Lung (tissue), 12 donors: Measurements from ENCODE around the gene INMT. TPM values are rescaled to one million over a fixed set of nuclear protein-coding genes. Genes with fewer than 3 reads are reported as not detected.

Experiments used
- ATAC-seq: fragments of 200-7000 bp; cut with Tn5 transposase; one replicate; pipeline ENCODE4 v1.9.1; 2020; ENCODE audit warnings: moderate number of reproducible peaks; ENCODE audit not compliant: insufficient read depth, low FRiP score
- DNase-seq, 3 donors: peaks; one replicate each; pipeline ENCODE4 v3.0.0-alpha.2; 2013 to 2017
- H3K27ac ChIP-seq, 2 donors: one replicate each; pipeline ENCODE4 v1.5.1; 2013; ENCODE audit warnings: mild to moderate bottlenecking in 2 of 2, moderate library complexity in 2 of 2, control low read depth in 1 of 2, inconsistent platforms in 1 of 2, low read depth in 1 of 2, low read length in 1 of 2
- H3K27me3 ChIP-seq, 3 donors: one replicate each; pipeline ENCODE4 v1.5.1; 2013; ENCODE audit warnings: low read length in 2 of 3; ENCODE audit not compliant: control insufficient read depth in 3 of 3, insufficient read depth in 3 of 3
- H3K36me3 ChIP-seq, 4 donors: one replicate each; pipeline ENCODE4 v1.5.1; 2013; ENCODE audit warnings: low read length in 4 of 4, mild to moderate bottlenecking in 1 of 4, moderate library complexity in 1 of 4; ENCODE audit not compliant: control insufficient read depth in 4 of 4, insufficient read depth in 4 of 4
- H3K4me1 ChIP-seq, 5 donors: one replicate each; pipeline ENCODE4 v1.5.1; 2013; ENCODE audit warnings: low read length in 5 of 5, mild to moderate bottlenecking in 2 of 5, moderate library complexity in 1 of 5; ENCODE audit not compliant: control insufficient read depth in 5 of 5, insufficient read depth in 5 of 5
- H3K4me3 ChIP-seq: one replicate; pipeline ENCODE4 v1.5.1; 2013; ENCODE audit warnings: mild to moderate bottlenecking, control low read depth, moderate library complexity
- H3K9ac ChIP-seq, 2 donors: one replicate each; pipeline ENCODE4 v1.5.1; 2013; ENCODE audit warnings: low read length in 2 of 2, control low read depth in 1 of 2; ENCODE audit not compliant: insufficient read depth in 1 of 2
- H3K9me3 ChIP-seq, 4 donors: one replicate each; pipeline ENCODE4 v1.5.1; 2013; ENCODE audit warnings: low read length in 3 of 4, mild to moderate bottlenecking in 1 of 4, moderate library complexity in 1 of 4; ENCODE audit not compliant: control insufficient read depth in 4 of 4, insufficient read depth in 3 of 4
- CTCF ChIP-seq: IDR thresholded peaks from 2 replicates; pipeline ENCODE4 v1.5.1; 2012; ENCODE audit warnings: mild to moderate bottlenecking; ENCODE audit errors: control extremely low read depth, extremely low read depth
- WGBS, 2 donors: extraction: QIAGEN DNeasy Blood & Tissue Kit; methylation state at CpG; one replicate each; pipeline ENCODE4 v1.1.7; 2013; 5-methylcytosine and 5-hydroxymethylcytosine counted together
- polyA plus RNA-seq, 2 donors: library from polyadenylated mRNA; stranded (reverse); fragments of 200-250 nt; gene quantifications; one replicate each; pipeline ENCODE4 v1.2.1, GENCODE V29; 2013
- total RNA-seq, 2 donors: library from RNA; depleted of rRNA in 1 of 2; stranded (reverse); fragments of >200 nt in 1 of 2; gene quantifications; one replicate each; pipeline ENCODE4 v1.2.1, GENCODE V29; 2014 to 2021
- donor health status: control.
- donor health status: control.
- donor health status: Bipolar disorder and iron deficiency.
- donor health status: healthy.
- donor health status: DM: yes; HTN: yes; CAD: no.

The INMT gene
- total and polyA plus RNA-seq, 4 donors: 88.7 to 200 (median 127) TPM

- TF ChIP-seq CTCF: peak; percentile 95
- H3K4me3 ChIP-seq: no peak overlapping the region
- H3K9ac ChIP-seq: no peak overlapping the region
- 33 to 46% methylated on average over 14 of the region's 14 CpGs for WGBS, 2 donors
- H3K4me1 ChIP-seq: peaks cover 0 to 7% (median 3%) of the 10 kb centered on the region in 5 donors
- no peaks in the 10 kb centered on the region for H3K27me3 ChIP-seq
- no peaks in the 10 kb centered on the region for H3K9me3 ChIP-seq
- ATAC-seq (peak; percentile 59), DNase-seq (peak; percentile 77 to 81 (median 80))
- H3K27ac ChIP-seq: no peak overlapping the region
- no peaks in the 10 kb centered on the region for H3K36me3 ChIP-seq
Measured at GRCh38 chr7:30740417-30741181, 11.3 kb upstream of the INMT start.

- DNase-seq (no peak), ATAC-seq (no peak)
- H3K27me3 ChIP-seq: no peaks in the 10 kb centered on the region
- 90 to 96% methylated on average over 8 of the region's 8 CpGs for WGBS, 2 donors
- peaks cover 0 to 11% (median 4%) of the 10 kb centered on the region in 5 donors for H3K4me1 ChIP-seq
- no peak for TF ChIP-seq CTCF
- H3K4me3 ChIP-seq: no peak overlapping the region
- no peaks in the 10 kb centered on the region for H3K9me3 ChIP-seq
- H3K27ac ChIP-seq: no peak overlapping the region
- no peak overlapping the region for H3K9ac ChIP-seq
- H3K36me3 ChIP-seq: no peaks in the 10 kb centered on the region
Measured at GRCh38 chr7:30741289-30741688, 10.6 kb upstream of the INMT start.

- no peak overlapping the region for H3K9ac ChIP-seq
- H3K27me3 ChIP-seq: no peaks in the 10 kb centered on the region
- no peaks in the 10 kb centered on the region for H3K36me3 ChIP-seq
- H3K9me3 ChIP-seq: no peaks in the 10 kb centered on the region
- WGBS, 2 donors: 68 to 78% methylated on average over 8 of the region's 8 CpGs
- ATAC-seq (no peak), DNase-seq (peak; percentile 43 to 64 (median 58))
- H3K27ac ChIP-seq: no peak overlapping the region
- peak; percentile 8 for TF ChIP-seq CTCF
- H3K4me1 ChIP-seq: peaks cover 0 to 11% (median 4%) of the 10 kb centered on the region in 5 donors
- no peak overlapping the region for H3K4me3 ChIP-seq
Measured at GRCh38 chr7:30743371-30744074, 8.4 kb upstream of the INMT start.
